ENCODE results near the gene NLRP6.
"Not testable (repeated sequence)": the region's sequence is repeated elsewhere in the genome, so short reads cannot be mapped to it uniquely, and the experiment has no call there.

The NLRP6 gene

GRCh38 chr11:309979-310572, 31.9 kb downstream of the NLRP6 start:
- DNase-seq = not testable (repeated sequence)

GRCh38 chr11:311013-311748, 33.0 kb downstream of the NLRP6 start:
- not testable (repeated sequence) for DNase-seq

- DNase-seq = no peak
These were observed 34.0 kb downstream of the NLRP6 start for GRCh38 chr11:312092-312816.

GRCh38 chr11:313304-313786, 35.1 kb downstream of the NLRP6 start:
- DNase-seq = no peak

- DNase-seq = peak; percentile 81
These were observed 35.8 kb downstream of the NLRP6 start, which contains the start of gene IFITM1 for GRCh38 chr11:313787-314553. TSS of gene IFITM1 (plus strand) at chr11:314040. CDS start at chr11:314171, 131 bp downstream.

GRCh38 chr11:314554-314875, 36.3 kb downstream of the NLRP6 start:
- DNase-seq = not testable (repeated sequence)

- no peak for DNase-seq
These were observed 36.9 kb downstream of the NLRP6 start for GRCh38 chr11:315051-315481.

GRCh38 chr11:315516-315994, 37.3 kb downstream of the NLRP6 start:
- DNase-seq = no peak

- peak; percentile 72 for DNase-seq
These were observed 38.0 kb downstream of the NLRP6 start for GRCh38 chr11:316031-316701.

GRCh38 chr11:316891-317301, 38.7 kb downstream of the NLRP6 start:
- no peak for DNase-seq

GRCh38 chr11:317668-318404, 39.6 kb downstream of the NLRP6 start:
- DNase-seq = not testable (repeated sequence)

GRCh38 chr11:318405-319120, 40.4 kb downstream of the NLRP6 start:
- DNase-seq = not testable (repeated sequence)

GRCh38 chr11:319121-319887, 41.1 kb downstream of the NLRP6 start:
- DNase-seq = peak; percentile 73

- DNase-seq = peak; percentile 61
These were observed 41.7 kb downstream of the NLRP6 start for GRCh38 chr11:319888-320273.

GRCh38 chr11:324156-324555, 45.9 kb downstream of the NLRP6 start:
- DNase-seq = peak; percentile 43

GRCh38 chr11:324593-325517, 46.6 kb downstream of the NLRP6 start:
- peak; percentile 50 for DNase-seq

- DNase-seq = no peak
These were observed 47.8 kb downstream of the NLRP6 start for GRCh38 chr11:325796-326591.

- peak; percentile 75 for DNase-seq
These were observed 48.3 kb downstream of the NLRP6 start for GRCh38 chr11:326592-326841.

All from activated CD8-positive, alpha-beta memory T cell treated with anti-CD3 and anti-CD28 coated beads, Interleukin-2, amount 50 U/mL, for 48 hours (primary cell).